SK-MEL-5 (cell line): Measurements from ENCODE around the gene CPNE9. TPM values are rescaled to one million over a fixed set of nuclear protein-coding genes. Genes with fewer than 3 reads are reported as not detected.

Experiments
- total RNA-seq: library from RNA; depleted of rRNA; stranded (reverse); fragments of >200 nt; shearing (Covaris generic); gene quantifications from 2 replicates; pipeline ENCODE4 v1.2.3, GENCODE V29; 2014; rRNA removed

Gene CPNE9
- total RNA-seq, 1 experiment from 2014 or later = 0.79 TPM

Other genes with a start within 250 kb of the CPNE9 start
- 0.61 and 1.3 TPM in 2 replicates for gene LHFPL4, start 150.0 kb upstream of the CPNE9 start, total RNA-seq
- 53.4 and 55.3 TPM in 2 replicates for gene MTMR14, start 54.3 kb upstream of the CPNE9 start, total RNA-seq
- 17.7 and 18.8 TPM in 2 replicates for gene BRPF1, start 27.9 kb downstream of the CPNE9 start, total RNA-seq
- 11.0 and 16.0 TPM in 2 replicates for gene OGG1, start 46.1 kb downstream of the CPNE9 start, total RNA-seq
- gene CAMK1, start 66.1 kb downstream of the CPNE9 start, total RNA-seq = 0.19 and 0.32 TPM in 2 replicates
- 74.0 and 75.7 TPM in 2 replicates for gene TADA3, start 88.6 kb downstream of the CPNE9 start, total RNA-seq
- gene ARPC4, start 89.2 kb downstream of the CPNE9 start, total RNA-seq = 251 and 255 TPM in 2 replicates
- gene TTLL3, start 106.4 kb downstream of the CPNE9 start, total RNA-seq = 4.2 and 4.4 TPM in 2 replicates
- 125 and 127 TPM in 2 replicates for gene RPUSD3, start 140.2 kb downstream of the CPNE9 start, total RNA-seq
- 0.24 and 0.71 TPM in 2 replicates for gene CIDEC, start 176.4 kb downstream of the CPNE9 start, total RNA-seq
- gene JAGN1, start 186.8 kb downstream of the CPNE9 start, total RNA-seq = 42.9 and 45.2 TPM in 2 replicates
- gene IL17RE, start 199.0 kb downstream of the CPNE9 start, total RNA-seq = 0.05 and 0.29 TPM in 2 replicates
- gene IL17RC, start 213.3 kb downstream of the CPNE9 start, total RNA-seq = 49.0 and 49.1 TPM in 2 replicates
- 47.7 and 50.2 TPM in 2 replicates for gene CRELD1, start 230.0 kb downstream of the CPNE9 start, total RNA-seq
- 0.34 and 0.51 TPM in 2 replicates for gene PRRT3, start 248.6 kb downstream of the CPNE9 start, total RNA-seq